Smooth muscle cell (in vitro differentiated cells): ENCODE data around the gene WNT9A. TPM values are rescaled to one million over a fixed set of nuclear protein-coding genes. Genes with fewer than 3 reads are reported as not detected.

ENCODE experiments used
- DNase-seq: peaks from one replicate; lab custom pipeline; 2025; ENCODE audit not compliant: unreplicated experiment; lab: John Stamatoyannopoulos, UW
- H2AFZ ChIP-seq: fragments of 200-600 bp; sonication (generic); 2 replicates; pipeline ENCODE4 v1.6.0; 2016; ENCODE audit warnings: antibody characterized with exemption, low read depth, mild to moderate bottlenecking
- H3F3A ChIP-seq: fragments of 200-600 bp; sonication (generic); 2 replicates; pipeline ENCODE4 v1.6.0; 2017; ENCODE audit warnings: antibody characterized with exemption, low read depth
- H3K27ac ChIP-seq: fragments of 200-600 bp; sonication (generic); 2 replicates; pipeline ENCODE4 v1.5.1; 2016; ENCODE audit warnings: low read depth, mild to moderate bottlenecking
- H3K27me3 ChIP-seq: fragments of 200-600 bp; sonication (generic); 2 replicates; pipeline ENCODE4 v1.6.1; 2016; ENCODE audit warnings: low read depth, mild to moderate bottlenecking
- H3K36me3 ChIP-seq: fragments of 200-600 bp; sonication (generic); 2 replicates; pipeline ENCODE4 v1.5.1; 2016; ENCODE audit warnings: low read depth
- H3K4me1 ChIP-seq: fragments of 200-600 bp; sonication (generic); 2 replicates; pipeline ENCODE4 v1.5.1; 2016; ENCODE audit warnings: low read depth
- H3K4me2 ChIP-seq: fragments of 200-600 bp; sonication (generic); 2 replicates; pipeline ENCODE4 v1.6.0; 2016; ENCODE audit warnings: mild to moderate bottlenecking
- H3K4me3 ChIP-seq: fragments of 200-600 bp; sonication (generic); 2 replicates; pipeline ENCODE4 v1.5.1; 2016; ENCODE audit warnings: mild to moderate bottlenecking
- H3K79me2 ChIP-seq: fragments of 200-600 bp; sonication (generic); 2 replicates; pipeline ENCODE4 v1.6.0; 2016; ENCODE audit warnings: low read depth, mild to moderate bottlenecking
- H3K9ac ChIP-seq: fragments of 200-600 bp; sonication (generic); 2 replicates; pipeline ENCODE4 v1.6.0; 2016; ENCODE audit warnings: low read depth
- H3K9me3 ChIP-seq: fragments of 200-600 bp; sonication (generic); replicated peaks from 2 replicates; pipeline ENCODE4 v1.5.1; 2016; ENCODE audit warnings: low read depth
- H4K20me1 ChIP-seq: fragments of 200-600 bp; sonication (generic); 2 replicates; pipeline ENCODE4 v1.6.0; 2016; ENCODE audit warnings: low read depth
- WGBS: methylation state at CpG from one replicate; pipeline ENCODE4 v1.1.7; 2016; ENCODE audit warnings: low lambda C conversion rate; 5-methylcytosine and 5-hydroxymethylcytosine counted together
- polyA plus RNA-seq: library from polyadenylated mRNA; unstranded; fragments of >200 nt; fragmentation: Nextera tagmentation; extraction: Ambion mirVana; gene quantifications from 2 replicates; pipeline ENCODE4 v1.2.1, GENCODE V29; 2016
- total RNA-seq: library from RNA; depleted of rRNA; stranded (reverse); fragments of >200 nt; gene quantifications from 2 replicates; pipeline ENCODE4 v1.2.3, GENCODE V29; 2014
- TF ChIP-seq, protein P1 (sequence below): fragments of 200-600 bp; sonication (generic); IDR thresholded peaks from 2 replicates; pipeline ENCODE4 v1.5.1; 2017; ENCODE audit warnings: borderline replicate concordance, mild to moderate bottlenecking, antibody characterized with exemption; ENCODE audit not compliant: insufficient read depth, poor library complexity, severe bottlenecking

The WNT9A gene
- total and polyA plus RNA-seq, 2 experiments from 2014 or later = 0.03 to 2.6 TPM

DNA sequence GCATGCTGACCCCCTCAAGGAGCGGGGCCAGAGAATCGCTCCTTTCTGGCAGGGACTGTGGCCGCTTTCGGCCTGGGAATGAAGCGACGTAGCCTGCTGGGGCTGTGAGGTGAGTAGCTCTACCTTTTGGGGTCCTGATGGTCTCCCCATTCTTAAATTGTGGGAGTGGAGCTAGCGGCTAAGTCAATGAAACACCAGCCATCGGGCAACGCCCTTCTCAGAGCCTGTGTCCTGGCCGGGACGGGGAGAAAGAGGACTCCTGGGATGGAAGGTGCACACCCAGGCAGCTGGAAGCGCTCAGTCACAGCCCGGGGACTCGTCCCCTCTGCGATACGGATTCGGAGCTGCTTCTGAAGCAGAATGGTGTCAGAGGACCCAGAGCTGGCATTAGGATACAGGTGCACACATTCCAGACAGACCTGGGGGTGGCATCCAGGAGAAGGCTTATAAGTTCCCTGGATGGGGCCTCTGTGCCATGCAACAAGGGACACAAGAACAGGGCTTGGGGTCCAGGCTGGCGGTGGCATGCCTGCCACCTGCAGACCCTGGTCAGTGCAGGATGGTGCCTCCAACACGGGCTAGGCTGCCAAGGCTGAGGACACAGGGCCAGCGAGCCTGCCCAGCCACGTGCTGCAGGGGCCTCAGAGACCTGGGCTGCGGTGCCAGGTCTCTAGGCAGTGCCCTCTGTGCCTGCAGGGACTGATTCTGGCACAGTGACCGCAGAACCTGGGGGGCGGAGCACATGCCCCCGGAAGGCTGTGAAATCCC is 945 bp upstream of the WNT9A start:
- Histone ChIP-seq H4K20me1 (peaks cover 8% of the 10 kb centered on the region), H3K36me3 (no peaks in the 10 kb centered on the region), H3K4me1 (peaks cover 17% of the 10 kb centered on the region), H3F3A (no peaks in the 10 kb centered on the region), H3K4me2 (peak overlapping the region; percentile 91), H3K9ac (no peak overlapping the region), H3K79me2 (no peaks in the 10 kb centered on the region), H3K27me3 (no peaks in the 10 kb centered on the region), H3K4me3 (peak overlapping the region; percentile 65), H3K27ac (no peak overlapping the region), H3K9me3 (no peaks in the 10 kb centered on the region), H2AFZ (peak overlapping the region; percentile 77)
- WGBS = 34% methylated on average over 25 of the region's 25 CpGs
- TF ChIP-seq, protein P1, sequence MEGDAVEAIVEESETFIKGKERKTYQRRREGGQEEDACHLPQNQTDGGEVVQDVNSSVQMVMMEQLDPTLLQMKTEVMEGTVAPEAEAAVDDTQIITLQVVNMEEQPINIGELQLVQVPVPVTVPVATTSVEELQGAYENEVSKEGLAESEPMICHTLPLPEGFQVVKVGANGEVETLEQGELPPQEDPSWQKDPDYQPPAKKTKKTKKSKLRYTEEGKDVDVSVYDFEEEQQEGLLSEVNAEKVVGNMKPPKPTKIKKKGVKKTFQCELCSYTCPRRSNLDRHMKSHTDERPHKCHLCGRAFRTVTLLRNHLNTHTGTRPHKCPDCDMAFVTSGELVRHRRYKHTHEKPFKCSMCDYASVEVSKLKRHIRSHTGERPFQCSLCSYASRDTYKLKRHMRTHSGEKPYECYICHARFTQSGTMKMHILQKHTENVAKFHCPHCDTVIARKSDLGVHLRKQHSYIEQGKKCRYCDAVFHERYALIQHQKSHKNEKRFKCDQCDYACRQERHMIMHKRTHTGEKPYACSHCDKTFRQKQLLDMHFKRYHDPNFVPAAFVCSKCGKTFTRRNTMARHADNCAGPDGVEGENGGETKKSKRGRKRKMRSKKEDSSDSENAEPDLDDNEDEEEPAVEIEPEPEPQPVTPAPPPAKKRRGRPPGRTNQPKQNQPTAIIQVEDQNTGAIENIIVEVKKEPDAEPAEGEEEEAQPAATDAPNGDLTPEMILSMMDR = no peak
- DNase-seq = no peak

DNA sequence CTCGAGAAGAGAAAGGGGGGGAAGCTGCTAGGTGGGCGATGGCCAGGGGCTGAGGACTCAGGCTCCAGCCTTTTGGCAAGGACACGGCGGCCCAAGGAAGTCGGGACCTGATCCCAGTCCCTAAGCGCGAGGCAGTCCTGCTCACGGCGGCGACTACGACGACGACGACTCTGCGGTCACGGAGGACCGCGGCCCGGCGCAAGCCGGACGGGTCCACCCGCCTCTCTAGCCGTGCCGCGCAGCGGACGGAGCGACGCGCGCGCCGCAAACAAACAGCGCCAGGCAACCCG is 401 bp downstream of the WNT9A start:
- H3K27me3 ChIP-seq = no peaks in the 10 kb centered on the region
- peaks cover 17% of the 10 kb centered on the region for H3K4me1 ChIP-seq
- peaks cover 16% of the 10 kb centered on the region for H4K20me1 ChIP-seq
- H3K9ac ChIP-seq = peak overlapping the region; percentile 1
- 0% methylated on average over 34 of the region's 36 CpGs for WGBS
- H3K9me3 ChIP-seq = no peaks in the 10 kb centered on the region
- H3K4me2 ChIP-seq = peak overlapping the region; percentile 85
- H3K79me2 ChIP-seq = no peaks in the 10 kb centered on the region
- no peaks in the 10 kb centered on the region for H3K36me3 ChIP-seq
- H3K4me3 ChIP-seq = peak overlapping the region; percentile 50
- DNase-seq = no peak
- H2AFZ ChIP-seq = peak overlapping the region; percentile 0
- TF ChIP-seq, protein P1 = no peak
- H3F3A ChIP-seq = no peaks in the 10 kb centered on the region
- no peak overlapping the region for H3K27ac ChIP-seq

DNA sequence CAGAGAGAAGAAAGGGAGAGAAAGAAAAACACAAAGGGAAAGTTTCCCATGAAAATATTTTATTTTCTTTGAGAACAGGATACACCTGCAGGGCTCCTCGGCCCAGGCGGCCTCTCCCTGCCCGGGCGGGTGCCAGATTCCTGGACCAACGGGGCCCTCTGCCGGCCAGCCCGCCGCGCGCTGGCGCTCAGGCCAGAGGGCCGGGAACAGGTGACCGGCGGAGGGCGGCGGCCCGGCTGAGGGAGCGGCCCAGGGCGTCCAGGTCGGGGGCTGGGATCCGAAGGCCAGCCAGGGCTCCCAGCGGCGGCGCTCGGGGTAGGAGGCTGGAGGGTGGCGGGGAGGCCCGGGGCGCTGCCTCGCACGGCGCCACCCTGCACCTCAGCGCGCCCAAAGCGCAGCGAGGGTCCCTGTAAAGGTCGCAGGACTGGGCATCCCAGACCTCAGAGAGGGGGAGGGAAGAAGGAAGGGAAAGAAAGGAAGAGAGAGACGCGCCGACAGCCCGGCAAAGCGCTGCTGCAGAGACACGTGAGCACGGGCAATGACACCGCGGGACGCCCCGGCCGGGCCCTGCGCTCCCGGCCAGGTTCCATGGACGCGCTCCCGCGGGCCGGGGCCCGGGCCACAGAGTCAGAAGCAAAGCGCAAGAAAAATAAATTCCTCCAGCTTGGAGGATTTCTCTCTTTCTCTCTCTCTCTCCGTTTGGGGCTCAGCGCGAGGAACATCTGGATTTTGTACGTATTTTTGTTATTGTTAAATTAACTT is 927 bp downstream of the WNT9A start:
- Histone ChIP-seq H2AFZ (peak overlapping the region; percentile 0), H3K27ac (peak overlapping the region; percentile 35), H3K4me3 (peak overlapping the region; percentile 50), H4K20me1 (peaks cover 19% of the 10 kb centered on the region), H3K9ac (peak overlapping the region; percentile 1), H3F3A (no peaks in the 10 kb centered on the region), H3K4me2 (peak overlapping the region; percentile 85), H3K79me2 (no peaks in the 10 kb centered on the region), H3K4me1 (peaks cover 17% of the 10 kb centered on the region), H3K9me3 (no peaks in the 10 kb centered on the region), H3K36me3 (no peaks in the 10 kb centered on the region), H3K27me3 (no peaks in the 10 kb centered on the region)
- WGBS = under 1% methylated on average over 49 of the region's 61 CpGs
- TF ChIP-seq, protein P1 = peak; percentile 82
- no peak for DNase-seq
